GM12864 (cell line): Measurements from ENCODE around the gene ENDOV.

ENCODE experiments used
- DNase-seq: peaks from one replicate; pipeline ENCODE4 v3.0.0-alpha.2; 2011; ENCODE audit warnings: low read depth
- H3K4me3 ChIP-seq: 2 replicates; pipeline ENCODE4 v1.5.1; 2011; ENCODE audit warnings: mild to moderate bottlenecking, low read depth, low read length, control low read depth
- CTCF ChIP-seq: IDR thresholded peaks from 2 replicates; pipeline ENCODE4 v1.5.1; 2011; ENCODE audit warnings: low read depth, mild to moderate bottlenecking, moderate library complexity, low read length, control low read depth, inconsistent platforms; ENCODE audit errors: missing control alignments

The ENDOV gene

GRCh38 chr17:80374039-80374731 is 40.8 kb upstream of the ENDOV start:
- no peak for DNase-seq
- TF ChIP-seq CTCF, result no peak
- no peak overlapping the region for H3K4me3 ChIP-seq

DNA sequence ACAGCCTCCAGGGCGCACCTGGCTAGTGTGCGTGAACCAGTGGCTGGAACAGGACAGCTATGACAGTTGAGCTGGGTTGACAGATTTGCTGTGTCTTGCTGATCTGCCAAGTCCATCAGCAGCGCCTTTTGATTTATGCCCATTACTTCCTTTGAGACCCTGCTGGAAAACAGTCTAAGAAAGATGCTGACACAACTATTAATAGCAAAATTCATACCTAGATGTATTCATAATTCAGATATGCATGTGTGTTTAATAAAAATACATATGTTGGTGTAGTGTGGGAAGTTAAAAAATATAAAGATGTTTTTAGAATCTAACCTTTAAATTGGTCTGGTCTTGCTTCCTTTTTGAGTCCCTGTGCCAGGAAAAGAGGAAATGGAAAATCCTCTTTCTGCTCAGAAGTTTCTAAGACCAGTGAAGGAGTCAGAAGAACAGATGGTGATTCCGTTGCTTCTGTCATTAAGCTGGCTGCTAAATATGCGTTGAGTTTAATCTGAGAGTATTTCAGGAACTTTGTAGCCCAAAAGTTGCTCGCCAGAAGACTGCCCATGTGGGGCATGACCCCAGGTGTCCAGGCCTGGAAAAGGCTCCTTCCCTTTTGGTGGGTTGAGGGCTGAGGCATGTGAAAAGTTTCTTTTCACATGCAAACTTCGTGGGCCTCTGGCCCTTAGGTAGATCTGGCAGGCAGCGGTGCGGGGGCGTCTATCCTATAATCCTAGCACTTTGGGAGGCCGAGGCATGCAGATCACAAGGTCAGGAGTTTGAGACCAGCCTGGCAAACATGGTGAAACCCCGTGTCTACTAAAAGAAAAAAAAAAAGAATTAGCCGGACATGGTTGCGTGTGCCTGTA is 40.0 kb upstream of the ENDOV start:
- TF ChIP-seq CTCF, result no peak
- no peak for DNase-seq
- H3K4me3 ChIP-seq, result no peak overlapping the region

GRCh38 chr17:80376531-80376930 is 38.4 kb upstream of the ENDOV start:
- no peak for DNase-seq
- no peak for TF ChIP-seq CTCF
- no peak overlapping the region for H3K4me3 ChIP-seq

GRCh38 chr17:80377798-80378197 is 37.2 kb upstream of the ENDOV start:
- DNase-seq, result no peak
- TF ChIP-seq CTCF, result no peak
- H3K4me3 ChIP-seq, result no peak overlapping the region

GRCh38 chr17:80379348-80379747 is 35.6 kb upstream of the ENDOV start:
- TF ChIP-seq CTCF, result no peak
- no peak overlapping the region for H3K4me3 ChIP-seq
- DNase-seq, result no peak

GRCh38 chr17:80380068-80380467 is 34.9 kb upstream of the ENDOV start:
- no peak for DNase-seq
- no peak overlapping the region for H3K4me3 ChIP-seq
- no peak for TF ChIP-seq CTCF
